Heart left ventricle (tissue), 16 donors: ENCODE data around the gene HYAL2. TPM values are rescaled to one million over a fixed set of nuclear protein-coding genes. Genes with fewer than 3 reads are reported as not detected.

ENCODE experiments used
- ATAC-seq, 4 donors: fragments of 200-7000 bp; cut with Tn5 transposase; one replicate each; pipeline ENCODE4 v1.9.1; 2020 to 2022; ENCODE audit warnings: moderate library complexity in 4 of 4, mild to moderate bottlenecking in 3 of 4, moderate number of reproducible peaks in 1 of 4
- DNase-seq, 5 donors: peaks; one replicate each; pipeline ENCODE4 v3.0.0-alpha.2; 2020
- H3K27ac ChIP-seq, 12 donors: fragments of 200-600 bp; sonication (generic) in 4 of 12; one replicate each; pipeline versions ENCODE4 v1.5.0 to v1.8.0; 2016 to 2022; ENCODE audit warnings: mild to moderate bottlenecking in 2 of 12
- H3K27me3 ChIP-seq, 9 donors: fragments of 200-600 bp; sonication (generic) in 2 of 9; one replicate each; pipeline versions ENCODE4 v1.5.1 to v1.8.0; 2016 to 2022; ENCODE audit warnings: mild to moderate bottlenecking in 3 of 9
- H3K36me3 ChIP-seq, 9 donors: fragments of 200-600 bp; sonication (generic) in 2 of 9; one replicate each; pipeline versions ENCODE4 v1.5.0 to v1.8.0; 2018 to 2022; ENCODE audit warnings: mild to moderate bottlenecking in 2 of 9
- H3K4me1 ChIP-seq, 12 donors: fragments of 200-600 bp; sonication (generic) in 4 of 12; one replicate each; pipeline versions ENCODE4 v1.5.0 to v1.8.0; 2016 to 2022; ENCODE audit warnings: mild to moderate bottlenecking in 3 of 12
- H3K4me3 ChIP-seq, 12 donors: fragments of 200-600 bp; sonication (generic) in 4 of 12; one replicate each; pipeline versions ENCODE4 v1.5.0 to v1.8.0; 2017 to 2022; ENCODE audit warnings: mild to moderate bottlenecking in 9 of 12, moderate library complexity in 4 of 12
- H3K9me3 ChIP-seq, 12 donors: fragments of 200-600 bp; sonication (generic) in 4 of 12; one replicate each; pipeline versions ENCODE4 v1.5.0 to v1.8.0; 2016 to 2022; ENCODE audit warnings: mild to moderate bottlenecking in 1 of 12
- CTCF ChIP-seq, 12 donors: fragments of 200-600 bp; sonication (generic) in 4 of 12; IDR thresholded peaks; one replicate each; pipeline versions ENCODE4 v1.5.0 to v1.8.0; 2018 to 2022; ENCODE audit warnings: antibody characterized with exemption in 12 of 12, mild to moderate bottlenecking in 5 of 12
- POLR2A ChIP-seq, 2 donors: fragments of 450-650 bp; IDR thresholded peaks; one replicate each; pipeline ENCODE4 v1.6.1; 2017; ENCODE audit warnings: antibody characterized with exemption in 2 of 2, mild to moderate bottlenecking in 2 of 2, moderate library complexity in 2 of 2
- WGBS, 4 donors: extraction: QIAGEN DNeasy Blood & Tissue Kit in 2 of 4; methylation state at CpG; one replicate each; pipeline versions ENCODE4 v1.1.5 to v1.1.7; 2013 to 2018; 5-methylcytosine and 5-hydroxymethylcytosine counted together
- intact Hi-C, 10 donors: fragments of 100-400 bp; cut with DNase I; formaldehyde crosslinking; loops; one replicate each; pipeline versions ENCODE4 v1.11.1 to v1.14.2; 2022
- polyA plus RNA-seq, 2 donors: library from polyadenylated mRNA; stranded (reverse); fragments of 200-250 nt; gene quantifications; one replicate each; pipeline ENCODE4 v1.2.3, GENCODE V29; 2013
- total RNA-seq, 9 donors: library from RNA; depleted of rRNA in 2 of 9; stranded (reverse); fragments of >200 nt in 2 of 9; fragmentation: NEBNext Ultra II Directional in 3 of 9; extraction: Animal tissue kit (Norgen Biotek cat#: 25700) in 3 of 9; gene quantifications; one replicate each; pipeline versions ENCODE4 v1.1.0 to v1.2.4, GENCODE V29; 2016 to 2023
- donor health status: ischemic (EF 13 %, LVEDD 7.1; RV severe dilation, severe dysfunction).
- donor health status: healthy with polysubstance abuse.
- donor health status: DM: no; HTN: yes; CAD: no.
- donor health status: DM: no; HTN: no; CAD: no.
- donor health status: ischemic (EF 25% LVEDD 6.9; RV normal size, moderate dysfunction).
- donor health status: ischemic (EF 25% LVEDD 5.7; RV mildly dilated, moderate dysfunction).
- donor health status: healthy.
- donor health status: DM: yes; HTN: yes; CAD: no.
- donor health status: ischemic (EF 35%, LVEDD 5.7; RV mildly dilated, moderate dysfunction).
- donor health status: nonischemic (EF 11% LVEDD 7.7; RV severe dilation, severe dysfunction).
- donor health status: DM: yes; HTN: yes; CAD: no.
- donor health status: PGD.
- donor health status: ischemic (EF 29% LVEDD 5.4; RV normal size, mild dysfunction).
- donor health status: nonischemic (EF 23%, LVEDD 6.1; RV moderate dilation, normal function).

The HYAL2 gene
- total and polyA plus RNA-seq, 11 donors, result 24.0 to 234 (median 52.2) TPM

- peaks cover 13 to 87% (median 73%) of the 10 kb centered on the region in 12 donors for H3K4me1 ChIP-seq
- peak overlapping the region; percentile 70 to 97 (median 92) for H3K4me3 ChIP-seq
- peaks cover 0 to 32% (median 8%) of the 10 kb centered on the region in 9 donors for H3K36me3 ChIP-seq
- no peaks in the 10 kb centered on the region for H3K9me3 ChIP-seq
- no peak for DNase-seq
- WGBS, 4 donors, result 0 to 1% (median 0%) methylated on average over 20 to 31 of the region's 31 CpGs
- peak overlapping the region; percentile 92 to 100 (median 98) for H3K27ac ChIP-seq
- ATAC-seq, result peak in 2 of 4 donors; percentile 0
- H3K27me3 ChIP-seq, result peaks cover 0 to 4% (median 0%) of the 10 kb centered on the region in 9 donors
- intact Hi-C loops, result loop anchor here in 1 of 10 donors (1.0 kb wide), 1 partner anchor 33 kb away; the partner anchor contains the start of gene HYAL1
- no peak for TF ChIP-seq CTCF (IDR thresholded peaks at IDR 0.05)
- TF ChIP-seq POLR2A (IDR thresholded peaks at IDR 0.05), result no peak
Measured at GRCh38 chr3:50336452-50337174, 14.1 kb upstream of the HYAL2 start.

GRCh38 chr3:50334339-50335075, 12.0 kb upstream of the HYAL2 start:
- intact Hi-C loops, result no loop called here
- DNase-seq (no peak), ATAC-seq (peak in 1 of 4 donors; percentile 1)
- peaks cover 0 to 53% (median 29%) of the 10 kb centered on the region in 9 donors for H3K36me3 ChIP-seq
- no peaks in the 10 kb centered on the region for H3K9me3 ChIP-seq
- H3K27ac ChIP-seq, result peak overlapping the region; percentile 92 to 100 (median 98)
- peaks cover 8 to 66% (median 56%) of the 10 kb centered on the region in 12 donors for H3K4me1 ChIP-seq
- no peaks in the 10 kb centered on the region for H3K27me3 ChIP-seq
- TF ChIP-seq POLR2A (IDR thresholded peaks at IDR 0.05), result no peak
- TF ChIP-seq CTCF (IDR thresholded peaks at IDR 0.05), result no peak
- H3K4me3 ChIP-seq, result peak overlapping the region in 11 of 12 donors; percentile 5 to 97 (median 92)
- WGBS, 4 donors, result 34 to 60% (median 49%) methylated on average over 5 of the region's 5 CpGs

GRCh38 chr3:50333744-50334328, 11.3 kb upstream of the HYAL2 start:
- ATAC-seq (peak; percentile 45 to 70 (median 46)), DNase-seq (peak; percentile 66 to 87 (median 86))
- no peaks in the 10 kb centered on the region for H3K9me3 ChIP-seq
- peaks cover 0 to 59% (median 34%) of the 10 kb centered on the region in 9 donors for H3K36me3 ChIP-seq
- intact Hi-C loops, result no loop called here
- H3K4me3 ChIP-seq, result peak overlapping the region in 11 of 12 donors; percentile 5 to 97 (median 92)
- H3K4me1 ChIP-seq, result peaks cover 8 to 61% (median 52%) of the 10 kb centered on the region in 12 donors
- 37 to 49% (median 43%) methylated on average over 12 of the region's 12 CpGs for WGBS, 4 donors
- H3K27ac ChIP-seq, result peak overlapping the region; percentile 92 to 100 (median 98)
- no peak for TF ChIP-seq CTCF (IDR thresholded peaks at IDR 0.05)
- TF ChIP-seq POLR2A (IDR thresholded peaks at IDR 0.05), result peak in 1 of 2 donors; percentile 58
- H3K27me3 ChIP-seq, result no peaks in the 10 kb centered on the region
